ENCODE data around the gene GGA2.

DNA sequence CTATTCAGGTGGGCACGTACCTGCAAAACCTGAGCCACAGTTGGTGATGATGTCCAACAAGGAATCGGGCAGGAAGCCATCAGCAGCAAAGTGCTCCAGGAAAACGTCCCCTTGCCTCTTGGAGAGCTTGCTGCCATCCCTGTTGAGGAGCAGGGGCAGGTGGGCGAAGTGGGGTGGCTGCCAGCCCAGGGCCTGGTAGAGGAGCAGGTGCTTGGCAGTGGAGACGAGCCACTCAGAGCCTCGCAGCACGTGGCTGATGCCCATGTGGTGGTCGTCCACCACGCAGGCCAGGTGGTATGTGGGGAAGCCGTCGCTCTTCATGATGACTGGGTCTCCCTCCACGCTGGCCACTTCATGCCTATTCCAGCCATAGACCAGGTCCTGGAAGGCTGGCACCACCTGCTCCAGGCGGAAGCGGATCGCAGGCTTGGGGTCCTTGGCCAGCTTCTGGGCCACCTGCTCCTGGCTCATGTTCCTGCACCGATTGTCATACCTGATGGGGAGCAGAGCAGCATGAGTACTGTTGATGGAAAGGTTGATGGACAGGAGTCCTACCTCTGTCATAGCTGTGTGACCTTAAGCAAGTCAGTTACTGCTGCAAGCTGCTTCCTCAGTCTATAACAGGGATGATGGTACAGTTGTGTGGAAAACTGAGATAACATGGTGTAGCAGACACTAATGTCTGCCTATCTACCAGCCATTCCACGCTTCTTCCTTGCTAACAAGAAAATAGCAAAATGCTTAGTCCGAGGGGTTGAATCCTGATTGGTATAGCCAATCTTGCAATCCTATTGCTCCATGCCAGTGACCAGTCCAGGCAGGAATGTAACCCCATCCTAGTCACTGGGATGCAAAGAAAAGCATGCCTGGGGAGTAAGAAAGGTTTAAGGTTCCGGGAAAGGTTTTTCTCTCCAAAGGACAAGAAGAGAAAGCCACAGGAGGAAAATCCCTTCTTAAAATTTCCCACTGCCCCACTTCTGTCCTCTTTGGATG, 24.9 kb upstream of the GGA2 start:
- TF ChIP-seq, protein P1, sequence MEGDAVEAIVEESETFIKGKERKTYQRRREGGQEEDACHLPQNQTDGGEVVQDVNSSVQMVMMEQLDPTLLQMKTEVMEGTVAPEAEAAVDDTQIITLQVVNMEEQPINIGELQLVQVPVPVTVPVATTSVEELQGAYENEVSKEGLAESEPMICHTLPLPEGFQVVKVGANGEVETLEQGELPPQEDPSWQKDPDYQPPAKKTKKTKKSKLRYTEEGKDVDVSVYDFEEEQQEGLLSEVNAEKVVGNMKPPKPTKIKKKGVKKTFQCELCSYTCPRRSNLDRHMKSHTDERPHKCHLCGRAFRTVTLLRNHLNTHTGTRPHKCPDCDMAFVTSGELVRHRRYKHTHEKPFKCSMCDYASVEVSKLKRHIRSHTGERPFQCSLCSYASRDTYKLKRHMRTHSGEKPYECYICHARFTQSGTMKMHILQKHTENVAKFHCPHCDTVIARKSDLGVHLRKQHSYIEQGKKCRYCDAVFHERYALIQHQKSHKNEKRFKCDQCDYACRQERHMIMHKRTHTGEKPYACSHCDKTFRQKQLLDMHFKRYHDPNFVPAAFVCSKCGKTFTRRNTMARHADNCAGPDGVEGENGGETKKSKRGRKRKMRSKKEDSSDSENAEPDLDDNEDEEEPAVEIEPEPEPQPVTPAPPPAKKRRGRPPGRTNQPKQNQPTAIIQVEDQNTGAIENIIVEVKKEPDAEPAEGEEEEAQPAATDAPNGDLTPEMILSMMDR (IDR thresholded peaks at IDR 0.05): no peak
- TF ChIP-seq EP300 (IDR thresholded peaks at IDR 0.05) (no peak), POLR2A (IDR thresholded peaks at IDR 0.05) (no peak)

Measured in gastroesophageal sphincter (tissue), 3 donors.